GM13977 (cell line): Measurements from ENCODE around the gene KIAA1217.

Experiments used
- DNase-seq: peaks from one replicate; pipeline ENCODE4 v3.0.0; 2012; ENCODE audit warnings: low spot score
- CTCF ChIP-seq: IDR thresholded peaks from 2 replicates; pipeline ENCODE4 v1.5.1; 2012; ENCODE audit warnings: mild to moderate bottlenecking, control low read depth; ENCODE audit not compliant: insufficient read depth; ENCODE audit errors: extremely low read depth, missing control alignments
- in situ Hi-C: fragments of 300-500 bp; cut with MboI; formaldehyde crosslinking; loops from one replicate; pipeline ENCODE4 v1.12.0; 2022; ENCODE audit warnings: low sequenced_read_pairs, low pct_unique_long_range_greater_than_20kb, mixed read lengths, inconsistent platforms; ENCODE audit not compliant: unreplicated experiment

Gene KIAA1217

GRCh38 chr10:24536636-24537035 is 327.7 kb downstream of the KIAA1217 start:
- in situ Hi-C loops: no loop called here
- TF ChIP-seq CTCF: no peak
- no peak for DNase-seq

- no peak for DNase-seq
These were observed 332.4 kb downstream of the KIAA1217 start for GRCh38 chr10:24541239-24541753.

GRCh38 chr10:24542314-24543270 is 333.7 kb downstream of the KIAA1217 start:
- no peak for DNase-seq
- in situ Hi-C loops: no loop called here
- no peak for TF ChIP-seq CTCF

More at GRCh38 chr10:24541239-24541753, 332.4 kb downstream of the KIAA1217 start:
- in situ Hi-C loops: no loop called here
- no peak for TF ChIP-seq CTCF

GRCh38 chr10:24544776-24545175 is 335.8 kb downstream of the KIAA1217 start:
- in situ Hi-C loops: no loop called here
- no peak for TF ChIP-seq CTCF
- DNase-seq: no peak

- TF ChIP-seq CTCF: no peak
- DNase-seq: no peak
- in situ Hi-C loops: no loop called here
These were observed 336.6 kb downstream of the KIAA1217 start for GRCh38 chr10:24545585-24545984.

GRCh38 chr10:24550680-24551079 is 341.7 kb downstream of the KIAA1217 start:
- TF ChIP-seq CTCF: no peak
- DNase-seq: no peak
- in situ Hi-C loops: no loop called here
